Mesothelial cell of epicardium (in vitro differentiated cells): ENCODE data around the gene HNRNPUL1. TPM values are rescaled to one million over a fixed set of nuclear protein-coding genes. Genes with fewer than 3 reads are reported as not detected.

Experiments
- DNase-seq, 2 experiments: peaks; one replicate each; pipeline ENCODE4 v3.0.0; 2021; ENCODE audit warnings: low spot score in 2 of 2; ENCODE audit not compliant: unreplicated experiment in 2 of 2
- H3K27ac Mint-ChIP-seq: 2 replicates; pipeline ENCODE4 v1.8.0; 2021; ENCODE audit warnings: mixed read lengths
- H3K27me3 Mint-ChIP-seq: 2 replicates; pipeline ENCODE4 v1.8.0; 2021; ENCODE audit warnings: low read depth, mixed read lengths
- H3K36me3 Mint-ChIP-seq: 2 replicates; pipeline ENCODE4 v1.8.0; 2021; ENCODE audit warnings: mixed read lengths
- H3K4me1 Mint-ChIP-seq: 2 replicates; pipeline ENCODE4 v1.8.0; 2021; ENCODE audit warnings: mixed read lengths
- H3K4me3 Mint-ChIP-seq: 2 replicates; pipeline ENCODE4 v1.8.0; 2021; ENCODE audit warnings: mild to moderate bottlenecking, moderate library complexity, mixed read lengths
- H3K9me3 Mint-ChIP-seq: 2 replicates; pipeline ENCODE4 v1.8.0; 2021; ENCODE audit warnings: mixed read lengths
- total RNA-seq: library from RNA; stranded (reverse); gene quantifications from 3 replicates; pipeline ENCODE4 v1.2.1, GENCODE V29; 2021
- TF ChIP-seq, protein P1 (sequence below): fragments of 200-600 bp; sonication (generic); IDR thresholded peaks from one replicate; pipeline ENCODE4 v1.5.0; 2021; ENCODE audit warnings: antibody characterized with exemption; ENCODE audit not compliant: unreplicated experiment

Gene HNRNPUL1
- total RNA-seq, 1 donor from 2014 or later = 246 TPM

DNA sequence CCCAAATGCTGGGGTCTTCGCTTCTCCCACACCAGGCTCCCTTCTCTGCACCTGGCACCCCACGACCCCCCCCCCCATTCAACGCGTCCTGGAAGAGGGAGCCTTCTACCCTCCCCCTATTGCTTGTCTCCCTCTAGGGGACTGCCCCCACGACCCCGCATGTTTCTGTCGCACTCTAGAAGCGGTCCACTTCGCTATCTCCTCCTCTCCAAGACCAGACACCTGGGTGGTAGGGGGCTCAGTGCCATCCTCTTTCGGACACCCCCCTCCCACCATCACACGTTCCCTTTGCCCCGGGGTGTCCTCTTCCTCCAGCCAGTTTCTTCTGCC, 88.1 kb downstream of the HNRNPUL1 start:
- peaks cover 3% of the 10 kb centered on the region for H3K9me3 Mint-ChIP-seq
- peak overlapping the region; percentile 8 for H3K27ac Mint-ChIP-seq

DNA sequence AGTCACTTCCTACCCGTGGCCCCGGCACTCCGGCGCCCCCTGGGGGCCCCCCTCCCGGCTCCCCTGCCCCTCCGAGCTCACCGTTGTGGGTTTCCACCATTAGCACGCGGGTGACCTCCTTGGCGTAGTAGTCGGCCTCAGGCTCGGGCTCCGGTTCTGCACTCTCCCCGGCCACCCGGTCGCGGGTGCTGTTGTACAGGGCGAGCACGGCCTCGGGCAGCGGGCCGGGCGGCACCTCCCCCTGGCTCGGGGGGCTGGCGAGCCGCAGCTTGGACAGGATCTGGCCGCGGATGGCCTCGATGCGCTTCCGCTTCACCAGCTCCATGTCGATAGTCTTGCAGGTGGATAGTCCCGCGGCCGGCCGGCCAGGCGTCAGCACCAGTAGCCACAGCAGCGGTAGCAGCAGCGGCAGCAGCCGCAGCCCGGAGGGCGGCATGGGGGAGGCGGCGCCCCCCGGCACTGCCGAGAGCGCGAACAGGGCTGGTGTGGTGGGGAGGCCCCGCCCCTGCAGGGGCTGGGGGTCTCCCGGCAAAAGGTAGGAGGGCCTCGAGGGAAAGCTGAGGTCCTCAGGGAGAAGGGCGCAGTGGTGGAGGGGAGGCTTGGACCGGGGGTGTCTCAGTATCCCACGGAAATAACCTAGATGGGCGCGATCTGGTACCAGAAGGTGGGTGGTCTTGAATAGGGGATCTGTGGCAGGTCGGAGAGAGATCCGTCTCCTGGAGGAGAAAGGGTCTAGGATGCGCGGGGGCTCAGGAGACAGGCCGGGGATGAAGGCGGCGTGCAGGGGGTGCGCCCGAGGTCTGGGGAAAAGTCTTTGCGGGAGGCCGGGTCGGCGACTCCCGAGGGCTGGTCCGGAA, 88.7 kb downstream of the HNRNPUL1 start:
- TF ChIP-seq, protein P1, sequence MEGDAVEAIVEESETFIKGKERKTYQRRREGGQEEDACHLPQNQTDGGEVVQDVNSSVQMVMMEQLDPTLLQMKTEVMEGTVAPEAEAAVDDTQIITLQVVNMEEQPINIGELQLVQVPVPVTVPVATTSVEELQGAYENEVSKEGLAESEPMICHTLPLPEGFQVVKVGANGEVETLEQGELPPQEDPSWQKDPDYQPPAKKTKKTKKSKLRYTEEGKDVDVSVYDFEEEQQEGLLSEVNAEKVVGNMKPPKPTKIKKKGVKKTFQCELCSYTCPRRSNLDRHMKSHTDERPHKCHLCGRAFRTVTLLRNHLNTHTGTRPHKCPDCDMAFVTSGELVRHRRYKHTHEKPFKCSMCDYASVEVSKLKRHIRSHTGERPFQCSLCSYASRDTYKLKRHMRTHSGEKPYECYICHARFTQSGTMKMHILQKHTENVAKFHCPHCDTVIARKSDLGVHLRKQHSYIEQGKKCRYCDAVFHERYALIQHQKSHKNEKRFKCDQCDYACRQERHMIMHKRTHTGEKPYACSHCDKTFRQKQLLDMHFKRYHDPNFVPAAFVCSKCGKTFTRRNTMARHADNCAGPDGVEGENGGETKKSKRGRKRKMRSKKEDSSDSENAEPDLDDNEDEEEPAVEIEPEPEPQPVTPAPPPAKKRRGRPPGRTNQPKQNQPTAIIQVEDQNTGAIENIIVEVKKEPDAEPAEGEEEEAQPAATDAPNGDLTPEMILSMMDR = no peak
- peaks cover 35% of the 10 kb centered on the region for H3K27me3 Mint-ChIP-seq
- H3K4me3 Mint-ChIP-seq = peak overlapping the region; percentile 78
- H3K36me3 Mint-ChIP-seq = peaks cover 3% of the 10 kb centered on the region
- peaks cover 24% of the 10 kb centered on the region for H3K4me1 Mint-ChIP-seq
- H3K27ac Mint-ChIP-seq = peak overlapping the region; percentile 35
- peak; percentile 27 to 63 for DNase-seq
- H3K9me3 Mint-ChIP-seq = peaks cover 3% of the 10 kb centered on the region

More for the DNA sequence above, 88.1 kb downstream of the HNRNPUL1 start:
- Mint-ChIP-seq H3K27me3 (peaks cover 35% of the 10 kb centered on the region), H3K36me3 (peaks cover 3% of the 10 kb centered on the region), H3K4me1 (peaks cover 24% of the 10 kb centered on the region), H3K4me3 (peak overlapping the region; percentile 78)
- TF ChIP-seq, protein P1 = no peak
- DNase-seq = no peak

DNA sequence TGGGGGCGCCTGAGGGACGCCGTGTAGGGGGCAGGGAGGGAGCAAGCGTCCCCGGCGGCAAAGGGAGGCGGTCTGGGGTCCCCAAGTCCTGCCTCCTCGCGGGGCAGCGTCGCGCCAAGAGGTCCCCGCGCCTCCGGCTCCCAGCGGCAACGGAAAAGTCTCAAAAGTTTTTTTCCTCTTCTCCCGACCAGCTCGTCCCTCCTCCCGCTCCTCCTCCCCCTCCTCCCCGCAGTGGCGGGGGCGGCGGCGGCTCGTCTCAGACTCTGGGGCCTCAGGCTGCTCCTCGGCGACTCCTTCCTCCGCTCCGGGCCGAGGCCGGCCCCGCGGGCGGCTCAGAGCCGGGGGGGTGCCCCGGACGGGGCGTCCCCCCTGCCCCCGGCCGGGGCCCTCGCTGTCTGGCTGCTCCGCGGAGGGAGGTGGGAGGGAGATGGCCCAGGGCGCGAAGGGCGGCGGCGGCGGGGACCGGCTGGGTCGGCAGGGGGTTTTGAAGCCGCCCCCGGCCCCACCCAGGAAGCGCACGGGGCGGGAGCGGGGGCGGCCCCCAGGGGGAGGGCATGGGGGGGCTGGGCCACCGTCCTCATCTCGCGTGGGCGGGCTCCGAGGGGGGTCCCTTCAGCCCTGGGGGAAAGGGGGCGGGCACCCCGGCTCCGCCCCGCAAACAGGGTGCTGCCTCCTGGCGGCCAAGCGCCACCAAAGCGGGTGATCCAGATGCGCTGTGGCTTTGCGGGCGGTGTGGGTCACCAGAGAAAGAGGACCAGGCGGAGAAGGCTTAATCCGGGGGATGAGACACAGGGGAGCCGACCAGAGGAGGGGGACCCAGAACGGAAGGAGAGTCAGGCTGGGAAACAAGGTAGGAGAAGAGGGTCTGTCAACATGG, 89.5 kb downstream of the HNRNPUL1 start, which contains the start of gene TGFB1:
TGFB1 (minus strand) TSS at position 457 of the 877 bp plus-strand sequence. CDS start 878 bp downstream, outside the sequence.
- TF ChIP-seq, protein P1 = peak; percentile 85
- Mint-ChIP-seq H3K27ac (peak within 1 kb of the TSS; percentile 86), H3K9me3 (no peaks in the 10 kb centered on the region), H3K4me3 (peak within 1 kb of the TSS; percentile 81), H3K4me1 (peaks cover 24% of the 10 kb centered on the region), H3K27me3 (peaks cover 35% of the 10 kb centered on the region), H3K36me3 (no peaks in the 10 kb centered on the region)
- DNase-seq = peak; percentile 68 to 77

DNA sequence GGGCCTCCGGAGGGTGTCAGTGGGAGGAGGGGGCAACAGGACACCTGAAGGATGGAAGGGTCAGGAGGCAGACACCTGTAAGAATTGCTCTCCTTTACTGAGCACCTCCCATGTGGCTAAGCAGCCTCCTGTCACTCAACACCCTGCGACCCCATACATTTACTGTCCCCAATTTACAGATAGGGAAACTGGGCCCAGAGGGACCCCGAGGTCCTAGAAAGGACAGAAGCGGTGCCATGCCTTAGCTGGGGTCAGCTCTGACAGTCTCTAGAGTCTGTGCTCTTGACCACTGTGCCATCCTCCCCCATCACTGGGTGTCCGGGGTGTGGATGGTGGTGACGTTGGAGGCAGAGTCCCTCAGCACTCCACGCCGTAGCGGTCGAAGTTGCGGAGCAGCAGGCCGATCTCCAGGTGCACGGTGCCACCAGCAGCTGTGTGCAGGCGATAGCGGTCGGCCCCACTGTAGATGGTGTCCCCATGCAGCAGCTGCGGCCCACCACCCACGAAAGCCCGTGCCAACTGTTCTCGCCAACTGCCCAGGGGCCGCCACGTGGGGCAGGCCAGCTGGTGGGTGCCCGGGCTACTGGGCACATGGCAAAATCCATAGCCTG, 90.3 kb downstream of the HNRNPUL1 start:
- Mint-ChIP-seq H3K4me1 (peaks cover 24% of the 10 kb centered on the region), H3K27ac (peak overlapping the region; percentile 86), H3K4me3 (peak overlapping the region; percentile 81), H3K36me3 (no peaks in the 10 kb centered on the region), H3K27me3 (peaks cover 35% of the 10 kb centered on the region), H3K9me3 (no peaks in the 10 kb centered on the region)
- no peak for DNase-seq
- TF ChIP-seq, protein P1 = peak; percentile 43

DNA sequence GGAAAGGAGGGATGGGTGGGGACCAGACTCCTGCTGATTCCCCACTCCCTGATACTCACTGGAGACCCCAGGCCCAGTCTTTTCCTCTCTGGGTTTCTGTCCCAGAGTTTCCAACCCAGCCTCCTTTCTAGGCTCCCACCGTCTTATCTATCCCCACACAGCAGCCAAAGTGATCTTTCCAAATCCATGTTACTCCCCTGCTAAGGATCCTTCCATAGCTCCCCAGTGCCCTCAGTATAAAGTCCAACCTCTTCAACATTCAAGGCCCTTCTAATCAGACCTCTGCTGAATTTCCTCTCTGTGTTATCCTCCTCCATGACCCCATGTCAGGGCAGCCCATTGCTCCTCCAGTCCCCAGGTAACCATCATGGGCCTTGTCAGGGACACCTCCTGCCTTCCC, 90.9 kb downstream of the HNRNPUL1 start:
- TF ChIP-seq, protein P1 = no peak
- Mint-ChIP-seq H3K27me3 (peaks cover 30% of the 10 kb centered on the region), H3K4me3 (peak overlapping the region; percentile 59), H3K4me1 (peaks cover 24% of the 10 kb centered on the region), H3K27ac (no peak overlapping the region), H3K36me3 (no peaks in the 10 kb centered on the region), H3K9me3 (no peaks in the 10 kb centered on the region)
- DNase-seq = no peak
